DOHH2 (cell line): ENCODE results near the gene C4A.
"Not testable (repeated sequence)": the region's sequence is repeated elsewhere in the genome, so short reads cannot be mapped to it uniquely, and the experiment has no call there.

Experiments used
- H3F3A ChIP-seq: fragments of 200-600 bp; sonication (generic), shearing (Covaris generic); 2 replicates; pipeline ENCODE4 v1.6.0; 2016; ENCODE audit warnings: antibody characterized with exemption, mild to moderate bottlenecking; ENCODE audit not compliant: control insufficient read depth, insufficient read depth
- H3K27ac ChIP-seq: fragments of 200-600 bp; sonication (generic); 2 replicates; pipeline ENCODE4 v1.5.1; 2014; ENCODE audit warnings: low read depth, mild to moderate bottlenecking, low read length, moderate library complexity
- H3K27me3 ChIP-seq: fragments of 200-600 bp; sonication (generic); 2 replicates; pipeline ENCODE4 v1.6.1; 2014; ENCODE audit warnings: mild to moderate bottlenecking, low read length, mixed read lengths; ENCODE audit not compliant: control insufficient read depth
- H3K36me3 ChIP-seq: fragments of 200-600 bp; sonication (generic); 2 replicates; pipeline ENCODE4 v1.6.1; 2014; ENCODE audit warnings: mild to moderate bottlenecking, low read length, moderate library complexity, mixed read lengths; ENCODE audit not compliant: control insufficient read depth
- H3K4me1 ChIP-seq: fragments of 200-600 bp; sonication (generic); 2 replicates; pipeline ENCODE4 v1.6.1; 2014; ENCODE audit warnings: mild to moderate bottlenecking, low read length, mixed read lengths; ENCODE audit not compliant: control insufficient read depth
- H3K4me2 ChIP-seq: fragments of 200-600 bp; sonication (generic); 2 replicates; pipeline ENCODE4 v1.6.0; 2014; ENCODE audit warnings: mild to moderate bottlenecking, low read length, moderate library complexity
- H3K4me3 ChIP-seq: fragments of 200-600 bp; sonication (generic); 2 replicates; pipeline ENCODE4 v1.5.1; 2014; ENCODE audit warnings: mild to moderate bottlenecking, low read length, mixed read lengths
- H3K79me2 ChIP-seq: fragments of 200-600 bp; sonication (generic); 2 replicates; pipeline ENCODE4 v1.6.1; 2014; ENCODE audit warnings: mild to moderate bottlenecking, low read length, mixed read lengths; ENCODE audit not compliant: control insufficient read depth
- H3K9me2 ChIP-seq: fragments of 200-600 bp; sonication (generic); replicated peaks from 2 replicates; pipeline ENCODE4 v1.6.1; 2014; ENCODE audit warnings: mild to moderate bottlenecking, low read length, mixed read lengths; ENCODE audit not compliant: control insufficient read depth
- H3K9me3 ChIP-seq: fragments of 200-600 bp; sonication (generic); 2 replicates; pipeline ENCODE4 v1.6.1; 2014; ENCODE audit warnings: antibody characterized with exemption, low read length, mixed read lengths; ENCODE audit not compliant: control insufficient read depth, insufficient read depth
- H4K20me1 ChIP-seq: fragments of 200-600 bp; sonication (generic); 2 replicates; pipeline ENCODE4 v1.6.0; 2014; ENCODE audit warnings: low read depth, mild to moderate bottlenecking, antibody characterized with exemption, low read length, moderate library complexity; ENCODE audit not compliant: control insufficient read depth, insufficient read depth

Gene C4A

DNA sequence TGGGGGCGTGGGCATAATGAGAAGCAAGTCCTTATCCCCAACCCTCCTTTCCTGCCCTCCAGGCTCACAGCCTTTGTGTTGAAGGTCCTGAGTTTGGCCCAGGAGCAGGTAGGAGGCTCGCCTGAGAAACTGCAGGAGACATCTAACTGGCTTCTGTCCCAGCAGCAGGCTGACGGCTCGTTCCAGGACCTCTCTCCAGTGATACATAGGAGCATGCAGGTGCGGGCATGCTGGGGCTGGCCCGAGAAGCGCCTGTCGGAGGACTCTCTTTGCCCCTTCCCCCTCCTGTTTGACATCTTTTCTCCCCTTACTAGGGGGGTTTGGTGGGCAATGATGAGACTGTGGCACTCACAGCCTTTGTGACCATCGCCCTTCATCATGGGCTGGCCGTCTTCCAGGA lies 46.8 kb downstream of the C4A start:
- not testable (repeated sequence) for H3K27ac ChIP-seq, H3K27me3 ChIP-seq, H3K79me2 ChIP-seq, H4K20me1 ChIP-seq, H3K9me2 ChIP-seq, H3K9me3 ChIP-seq, H3F3A ChIP-seq, H3K4me3 ChIP-seq, H3K4me1 ChIP-seq, H3K36me3 ChIP-seq, H3K4me2 ChIP-seq

DNA sequence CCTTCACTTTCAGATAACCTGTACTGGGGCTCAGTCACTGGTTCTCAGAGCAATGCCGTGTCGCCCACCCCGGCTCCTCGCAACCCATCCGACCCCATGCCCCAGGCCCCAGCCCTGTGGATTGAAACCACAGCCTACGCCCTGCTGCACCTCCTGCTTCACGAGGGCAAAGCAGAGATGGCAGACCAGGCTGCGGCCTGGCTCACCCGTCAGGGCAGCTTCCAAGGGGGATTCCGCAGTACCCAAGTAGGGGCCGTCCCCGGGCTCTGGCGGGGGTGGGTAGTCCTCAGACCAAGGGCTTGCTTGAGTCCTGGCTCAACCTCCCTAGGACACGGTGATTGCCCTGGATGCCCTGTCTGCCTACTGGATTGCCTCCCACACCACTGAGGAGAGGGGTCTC lies 47.7 kb downstream of the C4A start:
- not testable (repeated sequence) for H3K4me1 ChIP-seq, H4K20me1 ChIP-seq, H3K9me2 ChIP-seq, H3K27ac ChIP-seq, H3K4me2 ChIP-seq, H3K4me3 ChIP-seq, H3K79me2 ChIP-seq, H3K9me3 ChIP-seq, H3F3A ChIP-seq, H3K36me3 ChIP-seq, H3K27me3 ChIP-seq

- H3K4me2 ChIP-seq, H3K4me3 ChIP-seq, H3K9me2 ChIP-seq, H3K27ac ChIP-seq, H3K36me3 ChIP-seq, H3F3A ChIP-seq, H3K79me2 ChIP-seq, H3K4me1 ChIP-seq, H4K20me1 ChIP-seq, H3K9me3 ChIP-seq, H3K27me3 ChIP-seq: not testable (repeated sequence)
These were observed 53.6 kb downstream of the C4A start for GRCh38 chr6:32035283-32036013.

DNA sequence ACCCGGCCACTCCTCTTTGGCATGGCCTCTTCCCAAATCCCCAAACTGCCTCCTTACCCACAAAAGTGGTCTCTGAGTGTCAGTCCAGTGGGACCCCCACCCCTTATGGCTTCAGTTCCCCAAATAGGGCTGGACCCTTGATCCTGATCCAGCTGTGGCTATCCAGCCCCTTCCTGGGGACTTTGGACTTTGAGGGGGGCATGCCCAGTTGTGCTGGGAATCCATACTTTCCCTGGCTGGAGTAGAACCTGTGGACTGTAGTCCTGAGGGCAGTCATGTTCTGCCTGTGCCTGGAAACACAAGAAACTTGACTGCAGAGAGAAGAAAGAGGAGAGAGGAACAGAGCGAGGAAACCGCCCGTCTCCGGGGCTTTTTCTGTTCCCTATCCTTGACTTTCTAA lies 55.3 kb downstream of the C4A start:
- not testable (repeated sequence) for H3K9me2 ChIP-seq, H3K27ac ChIP-seq, H4K20me1 ChIP-seq, H3K79me2 ChIP-seq, H3K4me1 ChIP-seq, H3K4me2 ChIP-seq, H3K36me3 ChIP-seq, H3K27me3 ChIP-seq, H3K4me3 ChIP-seq, H3K9me3 ChIP-seq, H3F3A ChIP-seq

DNA sequence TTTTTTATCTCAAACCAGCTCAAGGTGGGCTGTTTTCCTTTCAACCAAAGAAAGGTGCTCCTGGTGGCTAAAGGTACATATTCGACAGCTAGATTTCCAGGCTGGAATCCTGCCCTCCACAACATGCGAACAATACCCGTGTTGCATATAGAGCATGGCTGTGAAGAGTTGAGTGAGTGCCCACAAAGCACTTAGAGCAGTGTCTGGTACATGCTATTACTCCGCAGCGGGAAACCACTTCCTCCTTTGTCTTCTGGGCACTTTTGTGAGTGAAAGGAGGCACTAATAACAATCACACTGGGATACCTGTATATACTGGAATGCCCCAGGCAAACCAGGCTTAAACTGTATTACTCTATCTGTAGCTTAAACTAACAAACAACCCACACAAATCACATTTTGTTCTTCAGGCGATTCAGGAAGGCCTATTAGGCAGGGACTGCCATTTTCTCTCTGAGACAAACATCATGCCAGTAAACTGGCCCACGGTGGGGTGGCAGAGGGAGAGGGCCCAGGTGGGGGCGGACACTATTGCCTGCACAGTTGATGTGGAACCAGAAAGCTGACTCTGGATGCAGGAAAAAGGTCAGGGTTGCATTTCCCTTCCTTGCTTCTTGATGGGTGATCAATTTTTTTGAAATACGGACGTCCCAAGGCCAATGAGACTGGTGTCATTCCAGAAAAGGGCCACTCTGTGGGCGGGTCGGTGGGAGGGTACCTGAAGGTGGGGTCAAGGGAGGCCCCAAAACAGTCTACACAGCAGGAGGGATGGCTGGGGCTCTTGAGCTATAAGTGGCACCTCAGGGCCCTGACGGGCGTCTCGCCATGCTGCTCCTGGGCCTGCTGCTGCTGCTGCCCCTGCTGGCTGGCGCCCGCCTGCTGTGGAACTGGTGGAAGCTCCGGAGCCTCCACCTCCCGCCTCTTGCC lies 56.0 kb downstream of the C4A start, which contains the start of gene CYP21A2:
Gene CYP21A2 (plus strand): TSS at position 818 of the 927 bp plus-strand sequence. CDS start 8 bp downstream, at position 826.
- not testable (repeated sequence) for H3K27ac ChIP-seq, H3K4me1 ChIP-seq, H3K4me2 ChIP-seq, H3K79me2 ChIP-seq, H3K36me3 ChIP-seq, H3K4me3 ChIP-seq, H3K27me3 ChIP-seq, H3K9me3 ChIP-seq, H4K20me1 ChIP-seq, H3F3A ChIP-seq, H3K9me2 ChIP-seq

GRCh38 chr6:32038878-32039277 lies 57.0 kb downstream of the C4A start:
- not testable (repeated sequence) for H3F3A ChIP-seq, H4K20me1 ChIP-seq, H3K4me1 ChIP-seq, H3K4me3 ChIP-seq, H3K27me3 ChIP-seq, H3K79me2 ChIP-seq, H3K4me2 ChIP-seq, H3K27ac ChIP-seq, H3K9me2 ChIP-seq, H3K9me3 ChIP-seq, H3K36me3 ChIP-seq

GRCh38 chr6:32039321-32040274 lies 57.7 kb downstream of the C4A start:
- H3K4me2 ChIP-seq, H3K4me3 ChIP-seq, H3K27ac ChIP-seq, H3K4me1 ChIP-seq, H3K79me2 ChIP-seq, H4K20me1 ChIP-seq, H3K27me3 ChIP-seq, H3F3A ChIP-seq, H3K36me3 ChIP-seq, H3K9me2 ChIP-seq, H3K9me3 ChIP-seq: not testable (repeated sequence)
